Left lung (tissue), 10 donors: Measurements from ENCODE around the gene KIF26B. TPM values are rescaled to one million over a fixed set of nuclear protein-coding genes. Genes with fewer than 3 reads are reported as not detected.

Experiments used
- ATAC-seq: fragments of 200-7000 bp; cut with Tn5 transposase; one replicate; pipeline ENCODE4 v1.9.1; 2020; ENCODE audit warnings: moderate library complexity
- DNase-seq, 4 donors: peaks; one replicate each; pipeline ENCODE4 v3.0.0-alpha.2; 2013 to 2020
- H3K27ac ChIP-seq, 2 donors: fragments of 200-600 bp; sonication (generic) in 1 of 2; one replicate each; pipeline versions ENCODE4 v1.5.0 to v1.8.0; 2020 to 2021
- H3K27me3 ChIP-seq, 2 donors: fragments of 200-600 bp; sonication (generic) in 1 of 2; one replicate each; pipeline versions ENCODE4 v1.5.0 to v1.8.0; 2020 to 2021
- H3K36me3 ChIP-seq, 2 donors: fragments of 200-600 bp; sonication (generic) in 1 of 2; one replicate each; pipeline versions ENCODE4 v1.5.0 to v1.8.0; 2020 to 2021
- H3K4me1 ChIP-seq, 2 donors: fragments of 200-600 bp; one replicate each; pipeline ENCODE4 v1.8.0; 2021
- H3K4me3 ChIP-seq, 2 donors: fragments of 200-600 bp; sonication (generic) in 1 of 2; one replicate each; pipeline versions ENCODE4 v1.5.0 to v1.8.0; 2020 to 2021; ENCODE audit warnings: mild to moderate bottlenecking in 1 of 2
- H3K9me3 ChIP-seq, 2 donors: fragments of 200-600 bp; sonication (generic) in 1 of 2; one replicate each; pipeline versions ENCODE4 v1.5.0 to v1.8.0; 2020 to 2021
- CTCF ChIP-seq, 2 donors: fragments of 200-600 bp; sonication (generic) in 1 of 2; IDR thresholded peaks; one replicate each; pipeline versions ENCODE4 v1.5.0 to v1.8.0; 2021; ENCODE audit warnings: antibody characterized with exemption in 2 of 2
- intact Hi-C, 2 donors: fragments of 100-400 bp; cut with DNase I; formaldehyde crosslinking; loops; one replicate each; pipeline versions ENCODE4 v1.11.2 to v1.14.2; 2022
- polyA plus RNA-seq, 6 donors: library from polyadenylated mRNA; unstranded; fragments of 120-200 nt; gene quantifications; one replicate each; pipeline ENCODE4 v1.2.1, GENCODE V29; 2013; ENCODE audit not compliant: insufficient read length in 6 of 6
- total RNA-seq, 2 donors: library from RNA; stranded (reverse); fragmentation: NEBNext Ultra II Directional; extraction: Animal tissue kit (Norgen Biotek cat#: 25700); gene quantifications; one replicate each; pipeline ENCODE4 v1.2.1, GENCODE V29; 2021
- donor health status: DM: no; HTN: yes; CAD: no.
- donor health status: DM: no; HTN: no; CAD: no.

Gene KIF26B
- total and polyA plus RNA-seq, 8 donors, result 3.9 to 28.3 (median 6.5) TPM

DNA sequence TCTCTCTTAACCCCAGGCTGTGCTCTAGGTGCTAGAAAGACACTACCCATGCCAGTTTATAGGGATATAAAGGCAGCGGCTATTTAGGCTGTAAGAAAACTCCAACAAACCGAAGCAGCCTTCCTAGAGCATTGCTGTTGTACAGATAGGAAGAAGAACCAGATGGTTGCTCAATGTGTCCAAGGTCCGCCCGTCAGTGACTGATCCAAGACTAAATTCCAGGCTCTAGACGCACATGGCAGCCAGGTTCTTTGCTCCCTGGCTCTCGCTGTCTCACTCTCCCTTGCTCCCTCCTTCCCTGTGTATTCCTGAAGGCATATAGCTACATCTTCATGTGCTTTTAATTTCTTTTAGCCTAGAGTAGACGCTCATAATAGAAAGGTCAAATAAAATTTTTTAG, 303.4 kb downstream of the KIF26B start:
- ATAC-seq (no peak), DNase-seq (no peak)
- no peak for TF ChIP-seq CTCF (IDR thresholded peaks at IDR 0.05)
- intact Hi-C loops, result no loop called here
- Histone ChIP-seq H3K27ac (no peak overlapping the region), H3K9me3 (no peaks in the 10 kb centered on the region), H3K36me3 (no peaks in the 10 kb centered on the region), H3K4me3 (no peak overlapping the region), H3K4me1 (no peaks in the 10 kb centered on the region), H3K27me3 (no peaks in the 10 kb centered on the region)

- Histone ChIP-seq H3K36me3 (no peaks in the 10 kb centered on the region), H3K4me3 (no peak overlapping the region), H3K27ac (no peak overlapping the region), H3K9me3 (no peaks in the 10 kb centered on the region), H3K4me1 (no peaks in the 10 kb centered on the region), H3K27me3 (no peaks in the 10 kb centered on the region)
- DNase-seq (no peak), ATAC-seq (peak; percentile 75)
- intact Hi-C loops, result no loop called here
- no peak for TF ChIP-seq CTCF (IDR thresholded peaks at IDR 0.05)
Measured at GRCh38 chr1:245458761-245459174, 304.0 kb downstream of the KIF26B start.

DNA sequence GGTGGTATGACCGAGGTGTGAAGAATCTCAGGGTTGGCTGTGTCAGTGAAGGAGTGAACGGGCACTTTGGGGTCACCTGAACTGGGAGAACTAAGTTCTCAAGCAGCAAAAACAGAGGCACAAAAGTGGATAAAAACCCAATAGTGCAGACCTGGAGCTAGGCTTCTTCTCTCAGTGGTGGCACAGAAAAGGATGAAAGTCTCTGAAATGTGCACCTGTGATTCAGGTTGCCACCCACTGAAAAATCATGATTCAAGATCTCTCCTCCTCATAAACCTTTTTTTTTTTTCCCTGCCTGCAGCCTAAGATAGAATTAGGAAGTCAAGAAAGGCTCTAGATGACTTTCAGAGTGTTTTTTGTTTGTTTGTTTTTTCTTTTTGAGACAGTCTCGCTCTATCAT, 304.8 kb downstream of the KIF26B start:
- intact Hi-C loops, result no loop called here
- Histone ChIP-seq H3K4me3 (no peak overlapping the region), H3K27ac (no peak overlapping the region), H3K9me3 (no peaks in the 10 kb centered on the region), H3K36me3 (no peaks in the 10 kb centered on the region), H3K27me3 (no peaks in the 10 kb centered on the region), H3K4me1 (no peaks in the 10 kb centered on the region)
- DNase-seq (no peak), ATAC-seq (no peak)
- no peak for TF ChIP-seq CTCF (IDR thresholded peaks at IDR 0.05)

DNA sequence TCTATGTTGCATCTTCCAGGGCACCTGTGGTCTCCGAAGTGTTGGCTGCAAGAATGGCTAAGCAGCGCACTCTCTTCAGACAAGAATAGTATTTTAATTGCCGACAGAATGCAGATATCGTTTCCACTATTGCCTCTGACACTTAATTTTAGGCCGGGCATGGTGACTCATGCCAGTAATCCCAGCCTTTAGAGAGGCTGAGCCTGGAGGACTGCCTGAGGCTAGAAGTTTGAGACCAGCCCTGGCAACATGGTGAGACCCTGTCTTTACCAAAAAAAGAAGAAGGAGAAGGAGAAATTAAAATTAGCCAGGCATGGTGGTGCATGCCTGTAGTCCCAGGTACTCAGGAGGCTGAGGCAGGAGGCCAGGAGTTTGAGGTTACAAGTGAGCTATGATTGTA, 306.9 kb downstream of the KIF26B start:
- Histone ChIP-seq H3K27ac (no peak overlapping the region), H3K4me1 (no peaks in the 10 kb centered on the region), H3K36me3 (no peaks in the 10 kb centered on the region), H3K27me3 (no peaks in the 10 kb centered on the region), H3K9me3 (no peaks in the 10 kb centered on the region), H3K4me3 (no peak overlapping the region)
- ATAC-seq (no peak), DNase-seq (no peak)
- no peak for TF ChIP-seq CTCF (IDR thresholded peaks at IDR 0.05)
- intact Hi-C loops, result no loop called here

- DNase-seq, result no peak
- no peaks in the 10 kb centered on the region for H3K36me3 ChIP-seq
- H3K4me1 ChIP-seq, result no peaks in the 10 kb centered on the region
- no peaks in the 10 kb centered on the region for H3K27me3 ChIP-seq
- intact Hi-C loops, result no loop called here
- TF ChIP-seq CTCF (IDR thresholded peaks at IDR 0.05), result no peak
- no peak overlapping the region for H3K27ac ChIP-seq
- no peaks in the 10 kb centered on the region for H3K9me3 ChIP-seq
- no peak for ATAC-seq
- no peak overlapping the region for H3K4me3 ChIP-seq
Measured at GRCh38 chr1:245462161-245462560, 307.4 kb downstream of the KIF26B start.
